Activated CD8-positive, alpha-beta T cell treated with anti-CD3 and anti-CD28 coated beads for 36 hours (primary cell): ENCODE results near the gene SRSF3. TPM values are rescaled to one million over a fixed set of nuclear protein-coding genes. Genes with fewer than 3 reads are reported as not detected.

Source experiments
- ATAC-seq: fragments of 200-7000 bp; cut with Tn5 transposase; one replicate; pipeline ENCODE4 v1.10.0; 2021; ENCODE audit warnings: mild to moderate bottlenecking, moderate library complexity
- CTCF ChIA-PET: fragments of 350-600 bp; sonication (Branson Sonifier 250); formaldehyde crosslinking; loops from one replicate; lab custom pipeline; 2021; ENCODE audit warnings: antibody characterized with exemption; lab: Charles Lee
- POLR2A ChIA-PET: fragments of 350-600 bp; sonication (Branson Sonifier 250); formaldehyde crosslinking; loops from one replicate; lab custom pipeline; 2021; ENCODE audit warnings: antibody characterized with exemption; lab: Charles Lee
- DNase-seq: peaks from one replicate; pipeline ENCODE4 v3.0.0-alpha.2; 2020
- H3K27ac Mint-ChIP-seq: one replicate; pipeline ENCODE4 v1.8.0; 2021; ENCODE audit warnings: mild to moderate bottlenecking, mixed read lengths
- H3K27me3 Mint-ChIP-seq: one replicate; pipeline ENCODE4 v1.8.0; 2021; ENCODE audit warnings: mixed read lengths
- H3K36me3 Mint-ChIP-seq: one replicate; pipeline ENCODE4 v1.8.0; 2021; ENCODE audit warnings: low read depth, mixed read lengths
- H3K4me1 Mint-ChIP-seq: one replicate; pipeline ENCODE4 v1.8.0; 2021; ENCODE audit warnings: low read depth, mixed read lengths
- H3K4me3 Mint-ChIP-seq: one replicate; pipeline ENCODE4 v1.8.0; 2021; ENCODE audit warnings: mild to moderate bottlenecking, moderate library complexity, mixed read lengths
- H3K9me3 Mint-ChIP-seq: one replicate; pipeline ENCODE4 v1.8.0; 2021; ENCODE audit warnings: mixed read lengths
- intact Hi-C: fragments of 100-400 bp; cut with micrococcal nuclease; formaldehyde crosslinking; loops from one replicate; pipeline ENCODE4 v1.10.0; 2022
- total RNA-seq, 2 experiments: library from RNA; stranded (reverse); gene quantifications; one replicate each; pipeline ENCODE4 v1.2.3, GENCODE V29; 2021
- TF ChIP-seq, protein P1 (sequence below): fragments of 200-600 bp; IDR thresholded peaks from one replicate; pipeline ENCODE4 v1.8.0; 2022; ENCODE audit warnings: antibody characterized with exemption, mild to moderate bottlenecking

SRSF3 gene
- total RNA-seq, 2 experiments from 2014 or later: 402 to 404 TPM

- Mint-ChIP-seq H3K27me3 (no peaks in the 10 kb centered on the region), H3K4me1 (peaks cover 10% of the 10 kb centered on the region), H3K36me3 (no peaks in the 10 kb centered on the region), H3K27ac (no peak overlapping the region), H3K9me3 (no peaks in the 10 kb centered on the region), H3K4me3 (no peak overlapping the region)
- ATAC-seq (no peak), DNase-seq (no peak)
- POLR2A ChIA-PET: interaction anchor here (0.8 to 1.3 kb wide), 3 partner anchors 17 to 96 kb away, joined by 3 read pairs; no protein-coding TSS in a partner anchor
- intact Hi-C loops: no loop called here
- CTCF ChIA-PET: interaction anchor here (0.9 to 2.3 kb wide), 4 partner anchors 12 to 154 kb away, joined by 4 to 10 read pairs (median 5); no protein-coding TSS in a partner anchor
- TF ChIP-seq, protein P1, sequence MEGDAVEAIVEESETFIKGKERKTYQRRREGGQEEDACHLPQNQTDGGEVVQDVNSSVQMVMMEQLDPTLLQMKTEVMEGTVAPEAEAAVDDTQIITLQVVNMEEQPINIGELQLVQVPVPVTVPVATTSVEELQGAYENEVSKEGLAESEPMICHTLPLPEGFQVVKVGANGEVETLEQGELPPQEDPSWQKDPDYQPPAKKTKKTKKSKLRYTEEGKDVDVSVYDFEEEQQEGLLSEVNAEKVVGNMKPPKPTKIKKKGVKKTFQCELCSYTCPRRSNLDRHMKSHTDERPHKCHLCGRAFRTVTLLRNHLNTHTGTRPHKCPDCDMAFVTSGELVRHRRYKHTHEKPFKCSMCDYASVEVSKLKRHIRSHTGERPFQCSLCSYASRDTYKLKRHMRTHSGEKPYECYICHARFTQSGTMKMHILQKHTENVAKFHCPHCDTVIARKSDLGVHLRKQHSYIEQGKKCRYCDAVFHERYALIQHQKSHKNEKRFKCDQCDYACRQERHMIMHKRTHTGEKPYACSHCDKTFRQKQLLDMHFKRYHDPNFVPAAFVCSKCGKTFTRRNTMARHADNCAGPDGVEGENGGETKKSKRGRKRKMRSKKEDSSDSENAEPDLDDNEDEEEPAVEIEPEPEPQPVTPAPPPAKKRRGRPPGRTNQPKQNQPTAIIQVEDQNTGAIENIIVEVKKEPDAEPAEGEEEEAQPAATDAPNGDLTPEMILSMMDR: no peak
These were observed 33.7 kb downstream of the SRSF3 start for GRCh38 chr6:36627801-36628246.

DNA sequence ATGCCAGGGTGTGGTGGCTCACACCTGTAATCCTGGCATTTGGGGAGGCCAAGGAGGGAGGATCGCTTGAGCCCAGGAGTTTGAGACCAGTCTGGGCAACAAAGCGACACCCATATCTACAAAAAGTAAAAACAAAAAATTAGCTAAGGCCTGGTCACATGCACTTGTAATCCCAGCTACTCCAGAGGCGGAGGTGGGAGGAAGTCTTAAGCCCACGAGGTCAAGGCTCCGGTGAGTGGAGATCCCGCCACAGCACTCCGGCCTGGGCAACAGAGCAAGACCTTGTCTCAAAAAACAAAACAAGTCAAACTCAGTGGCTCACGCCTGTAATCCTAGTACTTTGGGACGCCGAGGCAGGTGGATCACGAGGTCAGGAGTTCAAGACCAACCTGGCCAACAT, 35.6 kb downstream of the SRSF3 start:
- TF ChIP-seq, protein P1: no peak
- no peaks in the 10 kb centered on the region for H3K9me3 Mint-ChIP-seq
- intact Hi-C loops: no loop called here
- ChIA-PET CTCF (interaction anchor here (1.3 to 1.6 kb wide), 2 partner anchors 14 to 137 kb away, joined by 3 to 6 read pairs; no protein-coding TSS in a partner anchor), POLR2A (interaction anchor here (1.0 to 1.3 kb wide), 2 partner anchors 21 to 77 kb away, joined by 3 read pairs; no protein-coding TSS in a partner anchor)
- H3K36me3 Mint-ChIP-seq: no peaks in the 10 kb centered on the region
- no peaks in the 10 kb centered on the region for H3K27me3 Mint-ChIP-seq
- no peaks in the 10 kb centered on the region for H3K4me1 Mint-ChIP-seq
- H3K4me3 Mint-ChIP-seq: no peak overlapping the region
- DNase-seq (no peak), ATAC-seq (no peak)
- H3K27ac Mint-ChIP-seq: no peak overlapping the region

GRCh38 chr6:36631326-36632011, 37.3 kb downstream of the SRSF3 start:
- ATAC-seq (no peak), DNase-seq (no peak)
- intact Hi-C loops: no loop called here
- Mint-ChIP-seq H3K4me3 (no peak overlapping the region), H3K4me1 (no peaks in the 10 kb centered on the region), H3K27me3 (no peaks in the 10 kb centered on the region), H3K27ac (no peak overlapping the region), H3K9me3 (no peaks in the 10 kb centered on the region), H3K36me3 (no peaks in the 10 kb centered on the region)
- ChIA-PET CTCF (interaction anchor here (1.0 to 1.3 kb wide), 4 partner anchors 31 to 151 kb away, joined by 3 read pairs; no protein-coding TSS in a partner anchor), POLR2A (interaction anchor here (0.8 kb wide), 1 partner anchor 48 kb away, joined by 3 read pairs; no protein-coding TSS in a partner anchor)
- TF ChIP-seq, protein P1: no peak

DNA sequence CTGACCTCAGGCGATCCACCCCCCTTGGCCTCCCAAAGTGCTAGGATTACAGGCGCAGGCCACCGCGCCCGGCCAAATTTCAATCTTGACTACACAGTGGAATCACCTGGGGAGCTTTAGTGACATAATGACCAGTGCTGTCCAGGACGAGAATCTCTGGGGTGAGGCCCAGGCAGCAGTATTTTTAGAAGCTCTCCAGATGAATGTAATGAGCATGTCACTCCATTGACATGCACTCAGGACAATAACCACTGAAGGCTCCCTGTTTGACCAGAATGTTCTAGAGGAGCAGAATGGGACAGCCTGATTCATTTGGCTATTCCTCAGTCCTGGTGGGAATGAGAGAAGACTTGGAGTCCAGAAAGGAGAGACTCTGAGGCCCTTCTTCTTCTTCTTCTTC, 39.2 kb downstream of the SRSF3 start:
- H3K4me1 Mint-ChIP-seq: no peaks in the 10 kb centered on the region
- ChIA-PET CTCF (interaction anchor here (1.4 kb wide), 1 partner anchor 9 kb away, joined by 4 read pairs; no protein-coding TSS in a partner anchor), POLR2A (interaction anchor here (0.6 kb wide), 1 partner anchor 74 kb away, joined by 3 read pairs; no protein-coding TSS in a partner anchor)
- no peak for ATAC-seq
- no peak overlapping the region for H3K4me3 Mint-ChIP-seq
- no peak overlapping the region for H3K27ac Mint-ChIP-seq
- no peak for DNase-seq
- TF ChIP-seq, protein P1: no peak
- intact Hi-C loops: no loop called here
- H3K27me3 Mint-ChIP-seq: no peaks in the 10 kb centered on the region
- no peaks in the 10 kb centered on the region for H3K9me3 Mint-ChIP-seq
- H3K36me3 Mint-ChIP-seq: no peaks in the 10 kb centered on the region

- CTCF ChIA-PET: interaction anchor here (1.4 kb wide), 1 partner anchor 10 kb away, joined by 4 read pairs; no protein-coding TSS in a partner anchor
- ATAC-seq: no peak
These were observed 39.8 kb downstream of the SRSF3 start for GRCh38 chr6:36633915-36634314.

More at GRCh38 chr6:36633915-36634314, 39.8 kb downstream of the SRSF3 start:
- Mint-ChIP-seq H3K4me3 (no peak overlapping the region), H3K4me1 (no peaks in the 10 kb centered on the region), H3K36me3 (no peaks in the 10 kb centered on the region), H3K9me3 (no peaks in the 10 kb centered on the region), H3K27ac (no peak overlapping the region), H3K27me3 (no peaks in the 10 kb centered on the region)
- no peak for DNase-seq
- intact Hi-C loops: no loop called here
- TF ChIP-seq, protein P1: no peak
- POLR2A ChIA-PET: no interaction called here
